Subcutaneous adipose tissue (tissue), 4 donors: Measurements from ENCODE around the gene SYNPO. TPM values are rescaled to one million over a fixed set of nuclear protein-coding genes. Genes with fewer than 3 reads are reported as not detected.

Source experiments
- total RNA-seq, 4 donors: library from RNA; depleted of rRNA; stranded (reverse); fragments of >200 nt; gene quantifications; one replicate each; pipeline ENCODE4 v1.1.0, GENCODE V29; 2016
- TF ChIP-seq, protein P1 (sequence below): fragments of 450-650 bp; IDR thresholded peaks from one replicate; pipeline ENCODE4 v1.5.1; 2016; ENCODE audit warnings: low read depth, mild to moderate bottlenecking, control low read depth, antibody characterized with exemption, moderate library complexity

Gene SYNPO
- total RNA-seq, 4 donors from 2014 or later, result 12.2 to 40.7 (median 21.4) TPM

DNA sequence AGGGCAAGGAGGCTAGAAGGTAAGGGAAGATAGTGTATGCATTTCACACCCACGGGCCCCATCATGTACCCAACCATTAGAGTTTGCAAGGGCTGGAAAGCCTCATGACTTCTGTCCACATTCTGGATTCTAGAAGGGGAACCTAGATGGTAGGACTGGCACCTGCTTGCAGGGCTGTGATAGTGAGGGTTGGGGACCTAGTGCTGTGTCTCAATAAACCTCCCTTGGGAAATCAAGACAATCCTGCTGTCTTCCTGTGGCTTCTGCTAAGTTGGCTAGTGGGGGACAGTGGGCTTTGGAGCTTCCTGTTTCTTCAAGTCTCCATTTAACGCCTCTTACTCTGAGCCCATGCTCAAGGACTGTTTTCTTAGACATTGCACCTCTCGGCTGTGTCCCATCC is 43.6 kb upstream of the SYNPO start:
- TF ChIP-seq, protein P1, sequence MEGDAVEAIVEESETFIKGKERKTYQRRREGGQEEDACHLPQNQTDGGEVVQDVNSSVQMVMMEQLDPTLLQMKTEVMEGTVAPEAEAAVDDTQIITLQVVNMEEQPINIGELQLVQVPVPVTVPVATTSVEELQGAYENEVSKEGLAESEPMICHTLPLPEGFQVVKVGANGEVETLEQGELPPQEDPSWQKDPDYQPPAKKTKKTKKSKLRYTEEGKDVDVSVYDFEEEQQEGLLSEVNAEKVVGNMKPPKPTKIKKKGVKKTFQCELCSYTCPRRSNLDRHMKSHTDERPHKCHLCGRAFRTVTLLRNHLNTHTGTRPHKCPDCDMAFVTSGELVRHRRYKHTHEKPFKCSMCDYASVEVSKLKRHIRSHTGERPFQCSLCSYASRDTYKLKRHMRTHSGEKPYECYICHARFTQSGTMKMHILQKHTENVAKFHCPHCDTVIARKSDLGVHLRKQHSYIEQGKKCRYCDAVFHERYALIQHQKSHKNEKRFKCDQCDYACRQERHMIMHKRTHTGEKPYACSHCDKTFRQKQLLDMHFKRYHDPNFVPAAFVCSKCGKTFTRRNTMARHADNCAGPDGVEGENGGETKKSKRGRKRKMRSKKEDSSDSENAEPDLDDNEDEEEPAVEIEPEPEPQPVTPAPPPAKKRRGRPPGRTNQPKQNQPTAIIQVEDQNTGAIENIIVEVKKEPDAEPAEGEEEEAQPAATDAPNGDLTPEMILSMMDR, result no peak

DNA sequence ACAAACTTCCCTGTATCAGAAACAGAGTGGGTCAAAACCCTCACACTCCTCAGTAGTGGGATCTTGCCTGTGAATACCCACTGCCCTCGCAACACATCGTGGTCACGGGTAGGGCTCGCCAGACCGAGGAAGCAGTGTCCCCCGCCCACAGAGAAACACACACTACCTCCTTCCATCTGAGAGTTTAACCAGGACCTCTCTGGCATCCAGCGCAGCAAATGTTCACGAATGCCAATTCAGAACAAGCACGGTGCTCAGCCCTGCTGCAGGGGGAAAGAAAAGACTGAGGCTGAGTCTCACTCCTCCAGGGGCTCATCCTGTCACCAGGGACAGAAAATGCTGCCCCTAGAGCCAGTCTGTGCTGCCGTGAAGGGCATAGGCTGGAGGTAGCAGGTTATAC is 42.5 kb upstream of the SYNPO start:
- TF ChIP-seq, protein P1, result no peak

DNA sequence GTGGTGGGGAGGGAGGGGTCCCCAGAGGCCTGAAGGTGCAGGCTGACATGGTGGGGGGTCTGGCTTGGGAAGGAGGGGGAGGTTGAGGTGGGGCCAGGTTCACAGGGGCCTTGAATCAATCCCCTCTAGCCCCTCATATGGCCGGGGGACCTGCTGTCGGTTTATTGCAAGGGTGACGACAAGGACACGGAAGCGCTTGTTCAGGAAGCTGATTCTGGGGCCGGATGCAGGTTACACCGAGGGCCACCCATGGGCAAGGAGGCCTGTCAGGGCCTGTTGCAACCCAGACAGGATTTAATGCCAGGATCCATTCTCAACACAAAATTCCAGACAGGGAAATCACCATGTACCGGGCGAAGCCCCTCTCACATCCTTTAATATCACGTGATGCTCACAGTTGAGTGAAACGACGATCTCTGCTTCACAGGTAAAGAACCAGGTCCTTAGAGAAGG is 41.6 kb upstream of the SYNPO start:
- TF ChIP-seq, protein P1, result no peak

DNA sequence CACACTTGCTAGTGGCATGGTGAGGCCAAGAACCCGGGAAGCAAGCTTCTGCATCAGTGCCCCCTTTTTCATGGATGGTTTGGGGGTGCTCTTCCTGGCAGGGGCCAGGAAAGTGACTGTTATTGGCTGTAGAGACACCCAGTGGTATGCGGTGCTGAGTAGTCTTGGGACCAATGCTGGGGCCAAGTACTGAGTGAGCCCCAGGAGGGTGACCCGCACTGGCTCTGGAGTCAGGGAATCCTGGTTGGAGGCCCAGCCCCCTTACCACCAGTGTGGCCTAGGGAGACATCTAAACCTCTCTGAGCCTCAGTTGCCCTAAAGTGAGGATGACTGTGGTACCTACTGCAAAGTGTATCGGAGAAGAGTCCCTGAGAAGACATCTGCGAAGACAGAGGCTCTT is 41.2 kb upstream of the SYNPO start:
- TF ChIP-seq, protein P1, result no peak

DNA sequence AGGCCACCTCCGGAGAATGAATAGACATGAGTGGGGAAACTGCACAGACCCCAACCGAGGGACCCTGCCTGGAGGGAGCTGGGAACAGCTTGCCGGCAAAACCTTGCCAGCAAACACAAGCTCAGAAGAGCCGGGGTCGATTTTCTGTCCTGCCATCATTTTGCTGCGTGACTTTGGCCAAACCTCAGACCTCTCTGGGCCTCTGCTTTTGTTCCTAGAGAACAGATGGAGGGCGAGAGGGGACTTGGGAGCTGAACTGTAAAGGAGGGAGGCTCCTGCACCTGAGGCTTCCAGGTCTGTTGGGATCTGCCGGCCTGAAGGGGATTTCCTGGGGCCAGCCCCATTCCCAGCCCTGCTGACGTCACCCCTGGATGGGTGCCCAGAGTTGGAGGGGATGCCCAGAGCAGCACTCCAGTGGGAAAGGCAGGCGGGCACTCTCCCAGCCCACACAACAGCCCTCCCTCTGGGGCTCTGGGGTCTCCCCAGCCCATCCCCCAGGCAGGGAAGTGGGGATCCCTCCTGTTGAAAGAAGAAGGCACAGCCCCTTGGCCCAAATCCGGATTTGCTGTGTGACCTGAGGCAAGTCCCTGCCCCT is 40.4 kb upstream of the SYNPO start:
- TF ChIP-seq, protein P1, result no peak

DNA sequence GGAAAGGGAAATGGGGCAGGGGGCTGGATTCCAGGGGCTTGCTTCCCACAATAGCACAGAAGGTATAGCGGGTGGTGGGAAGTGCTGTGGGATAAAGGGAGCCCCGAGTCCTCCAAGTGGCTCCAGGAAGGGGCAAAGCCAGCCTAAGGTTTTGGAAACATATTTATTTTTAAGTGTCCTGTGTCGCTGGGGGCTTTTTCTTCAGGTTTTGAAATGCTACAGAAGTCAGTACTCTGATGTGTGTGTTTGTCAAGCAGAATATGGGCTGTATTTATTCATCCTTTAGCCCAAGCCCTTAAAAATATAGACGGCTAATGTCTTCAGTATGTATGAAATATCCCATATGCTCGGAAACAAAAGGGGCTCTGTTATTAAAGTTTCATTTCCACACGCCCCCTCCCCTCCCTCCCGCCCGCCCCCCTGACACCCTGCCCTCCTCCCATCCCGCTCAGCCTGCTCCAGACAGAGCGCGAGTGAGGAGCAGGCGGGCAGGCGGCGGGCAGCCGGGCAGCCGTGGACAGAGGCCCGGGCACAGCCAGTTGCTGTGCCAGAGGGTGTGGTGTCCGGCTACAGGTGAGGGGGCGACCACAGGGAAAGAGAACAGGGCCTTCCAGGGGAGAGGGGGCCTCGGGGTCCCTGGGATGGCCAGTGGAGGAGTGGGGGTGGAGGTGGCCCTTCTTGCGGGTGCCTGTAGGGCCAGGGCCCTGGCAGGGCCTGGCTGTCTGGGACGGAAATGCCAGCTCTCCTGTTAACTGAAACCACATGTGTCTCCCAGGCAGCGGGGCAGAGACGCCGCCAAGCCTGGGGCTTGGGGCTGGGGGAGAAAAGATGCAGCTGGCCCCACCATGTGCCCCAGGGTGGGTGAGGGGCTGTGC is 39.6 kb upstream of the SYNPO start:
- TF ChIP-seq, protein P1, result no peak
